ENCODE results near the gene DGCR6L.
"Not testable (repeated sequence)": the region's sequence is repeated elsewhere in the genome, so short reads cannot be mapped to it uniquely, and the experiment has no call there.

Gene DGCR6L

GRCh38 chr22:20324139-20324516 lies 4.3 kb upstream of the DGCR6L start:
- no peak for DNase-seq

DNA sequence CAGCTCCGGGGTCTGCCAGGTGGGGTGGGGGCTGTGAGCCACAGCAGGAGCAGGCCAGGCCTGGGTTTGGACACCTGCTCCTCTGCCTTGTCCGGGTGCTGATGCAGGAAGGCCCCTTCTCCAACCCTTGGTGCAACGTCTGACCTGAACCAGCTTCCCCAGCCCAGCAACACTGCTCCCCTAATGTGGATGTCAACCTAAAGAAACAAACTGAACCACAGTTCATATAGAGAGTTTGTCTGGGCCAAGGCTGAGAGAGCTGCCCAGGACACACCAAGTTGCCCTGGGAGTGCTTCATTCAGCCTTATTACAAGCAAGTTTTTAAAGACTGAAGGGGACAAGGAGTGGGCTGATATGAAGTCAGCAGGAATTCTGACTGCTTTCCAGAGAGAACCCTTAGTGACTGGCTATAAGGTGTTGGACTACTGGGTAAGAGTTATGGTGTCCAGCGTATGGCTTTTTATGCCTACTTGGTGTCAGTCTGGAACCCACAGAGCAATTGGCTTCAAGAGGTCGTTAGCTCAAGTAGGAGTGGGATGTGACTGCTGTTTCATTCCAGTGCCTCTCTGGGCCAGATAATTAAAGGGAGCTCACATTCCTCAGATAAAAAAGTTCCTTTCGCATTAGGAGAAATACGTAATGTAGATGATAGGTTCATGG lies 1.8 kb upstream of the DGCR6L start:
- not testable (repeated sequence) for DNase-seq

DNA sequence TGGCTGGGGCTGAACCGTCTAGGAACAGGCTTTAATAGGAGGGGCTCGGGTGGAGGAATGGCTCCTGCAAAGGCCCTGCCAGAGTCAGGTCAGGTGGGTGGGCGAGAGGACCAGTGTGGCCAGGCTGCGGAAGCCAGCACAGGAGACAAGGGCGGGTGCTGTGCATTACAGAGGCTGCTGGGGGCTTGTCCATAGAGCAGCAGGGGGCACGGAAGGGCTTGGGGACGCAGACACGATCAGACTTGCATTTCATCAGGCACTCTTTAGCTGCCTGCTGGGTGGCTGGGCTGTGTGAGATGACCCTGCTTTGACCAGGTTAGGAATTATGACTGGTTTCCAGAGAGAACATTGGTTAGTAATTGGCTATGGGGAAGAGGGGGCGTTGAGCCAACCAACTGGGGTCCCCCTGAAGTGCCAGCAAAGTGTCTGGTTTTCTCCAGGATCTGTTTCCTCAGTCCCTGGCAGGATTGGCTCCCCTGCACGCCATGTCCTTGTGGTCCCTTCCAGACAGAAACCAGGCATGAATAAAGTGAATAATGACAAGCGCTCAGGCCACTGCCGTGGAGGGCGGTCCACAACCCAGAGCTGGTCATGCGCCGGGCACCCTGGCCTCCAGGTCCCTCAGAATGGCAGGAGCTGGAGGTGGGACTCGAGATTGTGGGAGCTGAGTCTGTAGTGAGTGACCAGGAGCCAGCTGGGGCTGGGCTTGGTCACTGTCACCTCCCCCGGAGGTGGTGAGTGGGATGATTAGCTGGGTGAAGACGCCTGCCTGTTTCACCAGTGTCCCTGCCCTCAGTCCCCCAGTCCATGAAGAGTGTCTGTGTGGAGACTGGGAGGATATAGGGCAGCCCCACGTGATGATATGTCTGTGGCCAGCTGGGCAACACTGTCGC lies 1.0 kb upstream of the DGCR6L start:
- DNase-seq: not testable (repeated sequence)

DNA sequence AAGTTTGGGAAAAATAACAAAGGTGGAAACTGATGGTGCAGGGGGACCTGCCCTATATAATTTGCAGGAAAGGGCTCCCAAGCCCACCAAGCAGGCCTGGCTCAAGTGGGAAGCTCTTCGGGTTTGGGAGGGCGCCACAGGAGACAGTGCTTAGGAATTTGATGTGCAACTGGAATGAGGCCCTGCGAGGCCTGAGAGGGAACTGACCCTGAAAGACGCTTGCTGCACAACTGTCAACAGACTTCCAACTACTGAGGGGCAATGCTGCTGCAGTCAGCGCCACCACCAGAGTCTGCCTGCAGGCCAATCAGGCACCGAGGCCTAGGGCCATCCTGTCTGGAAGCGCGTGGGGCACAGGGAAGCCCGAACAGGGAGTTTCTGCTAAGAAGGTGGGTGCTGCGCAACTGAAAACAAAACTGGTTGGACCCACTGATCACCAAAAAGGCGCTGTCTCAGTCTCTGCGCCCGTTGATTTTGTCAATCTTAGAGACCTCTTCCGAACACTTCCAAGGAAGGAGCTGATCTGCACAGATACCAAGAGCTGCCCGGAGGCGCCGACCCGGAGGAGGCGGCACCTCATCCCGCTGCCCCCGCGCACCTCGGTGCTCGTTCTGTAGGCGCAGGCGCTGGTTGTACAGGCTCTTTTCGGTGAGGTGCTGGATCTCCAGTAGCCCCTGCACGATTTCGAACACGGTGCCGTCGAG lies 667 bp downstream of the DGCR6L start:
- DNase-seq: no peak

GRCh38 chr22:20318043-20318688 lies 1.7 kb downstream of the DGCR6L start:
- DNase-seq: not testable (repeated sequence)

DNA sequence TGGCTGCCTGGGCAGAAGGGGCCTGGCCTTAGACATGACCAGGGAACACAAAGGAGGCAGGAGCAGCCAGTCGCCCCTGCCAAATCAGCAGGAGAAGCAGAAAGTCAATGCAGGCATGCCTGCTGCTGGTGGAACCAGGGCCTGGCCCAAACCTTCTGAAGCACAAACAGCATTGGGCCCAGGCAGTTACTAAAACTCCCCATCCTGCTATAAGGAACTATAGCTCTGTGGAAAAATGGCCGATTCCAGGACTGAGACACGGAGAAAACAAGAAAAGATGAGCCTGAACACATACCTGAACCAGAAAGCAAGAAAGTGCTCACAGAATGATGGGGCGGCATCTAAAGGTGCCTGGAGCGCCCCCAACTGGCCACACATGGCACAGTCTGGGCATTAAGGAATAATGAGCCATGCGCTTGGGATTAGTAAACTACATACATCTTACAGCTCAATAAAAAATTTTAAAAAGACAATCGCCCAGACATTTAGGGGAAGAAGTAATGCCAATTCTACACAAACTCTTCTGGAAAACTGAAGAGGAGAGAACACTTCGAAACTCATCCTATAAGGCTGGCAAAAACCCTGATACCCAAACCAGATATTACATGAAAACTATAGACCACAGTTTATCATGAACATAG lies 2.3 kb downstream of the DGCR6L start:
- not testable (repeated sequence) for DNase-seq

DNA sequence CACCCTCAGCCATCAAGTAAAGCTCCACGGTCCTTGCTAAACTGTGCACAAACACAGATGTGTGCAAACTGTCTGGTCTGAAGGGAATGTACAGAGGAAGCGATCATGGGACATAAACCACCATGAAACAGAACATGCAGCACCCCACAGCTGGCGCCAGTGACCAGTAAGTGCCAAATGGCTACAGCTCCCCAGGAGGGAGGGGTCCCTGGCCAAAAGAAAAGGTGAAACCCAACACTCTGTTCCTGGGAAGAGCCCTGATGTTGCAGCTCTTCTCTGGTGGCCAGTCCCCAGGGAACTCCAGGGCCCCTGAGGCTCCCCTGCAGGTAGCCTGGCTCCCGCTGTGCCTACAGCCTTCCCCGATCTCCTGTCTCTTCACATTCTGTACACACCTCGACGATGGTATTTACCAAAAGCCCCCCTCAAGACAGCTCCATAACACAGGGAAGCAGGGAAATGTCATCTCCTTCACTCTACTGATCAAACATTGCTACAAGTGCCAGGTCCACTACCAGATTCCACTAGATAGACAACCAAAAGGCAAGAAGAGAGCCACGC lies 2.9 kb downstream of the DGCR6L start:
- no peak for DNase-seq

DNA sequence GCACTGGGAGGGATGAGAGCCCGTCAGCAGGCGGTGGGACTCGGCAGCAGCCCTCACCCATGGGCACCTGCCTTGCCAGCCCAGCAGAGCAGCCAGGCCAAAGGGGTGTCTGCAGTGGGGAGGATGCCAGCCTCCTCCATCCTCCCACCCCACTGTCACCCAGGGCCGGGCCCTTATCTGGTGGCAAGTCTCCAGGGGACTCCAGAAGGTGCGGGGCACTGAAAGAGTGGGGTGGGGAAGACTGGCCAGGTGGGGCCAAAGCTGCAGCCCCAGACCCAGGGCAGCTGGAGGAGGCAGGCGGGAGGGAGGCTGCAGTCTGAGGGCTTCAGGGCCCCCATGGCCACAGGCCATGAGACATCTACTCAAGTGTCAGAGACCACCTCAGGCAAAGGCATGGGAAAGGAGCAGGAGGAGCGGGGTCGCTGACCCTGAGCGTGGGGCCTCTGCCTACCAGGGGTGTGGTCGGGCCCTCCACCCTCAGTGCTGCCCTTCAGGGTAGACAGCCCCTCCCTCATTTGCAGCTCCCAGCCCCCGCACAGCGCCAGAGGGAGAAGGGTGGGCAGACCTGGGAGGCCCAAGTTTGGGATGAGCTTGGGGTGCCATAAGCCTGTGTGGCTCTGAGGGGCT lies 3.5 kb downstream of the DGCR6L start:
- no peak for DNase-seq

- DNase-seq: no peak
Measured at GRCh38 chr22:20315337-20316216, 4.3 kb downstream of the DGCR6L start.

DNA sequence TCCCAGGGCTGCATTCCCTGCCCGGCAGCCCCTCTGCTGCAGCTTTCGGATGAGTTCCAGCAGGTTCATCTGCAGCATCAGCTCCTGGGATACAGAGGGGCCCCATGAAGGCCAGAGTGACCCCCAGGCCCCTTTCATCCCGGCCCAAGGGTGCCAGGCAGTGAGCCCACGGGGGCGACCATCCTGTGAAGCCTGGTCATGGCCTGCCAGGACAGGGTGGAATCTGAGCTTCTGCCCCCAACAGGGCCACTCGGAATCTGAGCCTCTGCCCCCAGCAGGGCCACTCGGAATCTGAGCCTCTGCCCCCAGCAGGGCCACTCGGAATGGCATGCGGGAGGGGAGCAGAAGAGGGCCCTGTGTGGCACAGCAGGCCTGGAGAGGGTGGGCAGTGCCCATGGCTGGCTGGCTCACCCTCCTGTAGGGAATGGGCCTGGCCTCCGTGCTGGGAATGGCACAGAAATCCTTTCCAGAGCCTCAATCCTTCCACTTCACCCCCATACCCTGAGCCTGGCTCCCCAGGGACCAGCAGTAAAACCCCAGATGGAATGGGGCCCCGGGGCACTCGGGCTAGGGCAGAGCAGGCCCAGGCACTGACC lies 5.0 kb downstream of the DGCR6L start:
- DNase-seq: not testable (repeated sequence)

DNA sequence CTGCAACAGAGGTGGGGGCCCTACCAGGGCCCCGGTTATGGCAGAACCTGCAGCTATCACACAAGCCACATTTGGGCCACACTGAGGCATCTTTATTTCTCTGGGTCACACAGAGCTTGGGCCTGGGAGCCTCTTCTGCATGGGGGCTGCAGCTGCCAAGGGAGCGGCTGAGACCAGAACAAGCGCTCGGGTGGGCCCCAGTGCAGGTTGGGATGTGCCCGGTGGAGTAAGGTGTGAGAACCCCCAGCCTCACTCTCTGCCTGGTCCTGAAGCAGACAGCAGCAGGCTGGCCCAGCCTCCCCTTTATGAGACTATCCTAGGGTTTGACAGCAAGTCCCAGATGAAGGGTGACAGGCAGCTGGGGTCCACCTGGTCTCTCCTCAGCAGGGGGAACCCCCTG lies 5.7 kb downstream of the DGCR6L start:
- not testable (repeated sequence) for DNase-seq

DNA sequence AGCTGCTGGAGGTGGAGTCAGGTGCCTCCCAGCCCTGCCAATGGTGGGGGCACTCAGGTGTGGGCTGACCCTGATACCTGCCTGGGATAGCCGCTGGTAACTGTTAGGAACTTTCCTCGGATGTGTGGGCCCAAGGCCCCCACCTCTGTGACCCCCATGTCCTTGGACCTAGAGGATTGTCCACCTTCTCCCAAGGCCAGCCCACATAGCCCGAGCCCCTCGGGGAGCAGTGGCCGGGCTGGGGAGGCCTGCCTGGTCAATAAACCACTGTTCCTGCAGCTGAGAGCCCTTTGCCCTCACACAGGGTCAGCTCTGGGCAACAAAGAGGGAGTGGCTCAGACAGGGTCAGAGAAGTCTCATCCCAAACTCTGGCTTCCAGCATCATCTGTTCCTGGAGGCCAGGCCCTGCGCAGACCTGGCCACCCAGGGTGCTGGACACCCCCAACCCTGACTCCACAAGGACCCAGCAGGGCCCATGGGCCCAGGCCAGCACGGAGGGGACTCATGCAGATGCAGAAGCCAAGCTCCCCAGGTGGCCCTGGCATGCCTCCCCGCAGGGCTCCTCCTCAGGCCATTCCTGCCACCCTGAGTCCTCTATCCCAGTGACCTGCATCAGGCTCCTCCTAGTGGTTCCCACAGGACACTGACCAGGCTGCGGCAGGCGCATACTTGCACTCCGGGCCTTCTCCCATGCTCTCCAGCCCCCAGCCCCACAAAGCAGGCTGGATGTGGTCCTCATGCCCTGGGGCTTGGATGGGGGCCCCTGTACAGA lies 6.4 kb downstream of the DGCR6L start:
- not testable (repeated sequence) for DNase-seq

DNA sequence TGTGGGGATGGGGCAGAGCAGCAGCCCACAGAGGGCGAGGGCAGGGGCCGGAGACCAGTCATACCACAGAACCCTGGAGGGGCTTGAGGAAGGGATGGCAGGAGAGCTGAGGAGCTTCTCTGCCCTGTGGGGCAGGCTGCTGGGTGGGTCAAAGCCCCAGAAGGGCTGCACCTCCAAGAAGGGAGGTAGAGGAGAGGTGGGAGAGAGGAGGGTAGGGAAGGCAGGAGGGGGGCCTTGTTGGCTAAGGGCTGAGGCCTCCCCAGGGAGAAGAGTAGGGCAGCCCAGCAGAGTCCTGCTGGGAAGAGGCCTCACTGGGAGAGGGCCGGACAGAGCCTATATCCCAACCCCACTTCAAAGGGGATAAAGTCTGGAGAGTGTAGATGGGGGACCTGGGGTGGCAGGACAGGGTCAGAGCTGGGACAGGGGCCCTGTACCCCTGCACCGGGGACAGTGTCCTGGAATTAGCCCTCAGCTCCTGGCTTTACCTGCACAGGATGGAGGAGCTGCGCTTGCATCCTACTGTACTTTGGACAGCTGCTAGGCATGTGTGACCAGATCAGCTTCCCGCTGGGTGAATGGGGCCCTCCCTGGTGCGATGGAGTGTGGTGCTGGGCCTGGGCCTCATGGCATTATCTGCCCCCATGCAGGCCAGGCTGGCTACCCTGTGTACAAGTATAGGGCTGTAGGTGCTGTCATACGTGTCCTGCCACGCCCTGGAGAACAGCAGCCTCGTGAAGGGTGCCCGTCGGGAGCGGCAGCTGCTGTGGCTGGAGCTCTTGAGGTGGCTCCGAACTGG lies 7.3 kb downstream of the DGCR6L start:
- DNase-seq: no peak

- DNase-seq: not testable (repeated sequence)
Measured at GRCh38 chr22:20311249-20312062, 8.4 kb downstream of the DGCR6L start.

GRCh38 chr22:20310773-20311172 lies 9.1 kb downstream of the DGCR6L start:
- DNase-seq: not testable (repeated sequence)

DNA sequence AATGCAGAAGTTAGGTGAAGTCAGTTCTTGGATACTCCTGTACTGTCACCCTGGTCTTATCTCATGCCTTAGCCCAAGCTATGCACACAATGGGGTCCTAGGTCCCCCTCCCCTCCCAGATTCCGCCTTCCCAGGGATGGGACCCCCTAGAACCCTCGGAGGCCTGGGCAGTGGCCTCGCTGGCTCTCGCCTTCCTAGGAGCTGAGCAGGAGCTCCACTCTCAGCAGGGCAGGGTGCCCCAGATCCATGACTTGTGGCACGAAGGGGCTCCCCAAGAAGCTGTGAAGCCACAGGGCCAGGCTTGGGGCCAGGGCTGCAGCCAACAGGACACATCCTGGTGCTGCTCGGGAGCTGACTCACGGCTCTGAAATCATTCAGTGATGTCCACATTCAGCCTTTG lies 9.7 kb downstream of the DGCR6L start:
- not testable (repeated sequence) for DNase-seq

DNA sequence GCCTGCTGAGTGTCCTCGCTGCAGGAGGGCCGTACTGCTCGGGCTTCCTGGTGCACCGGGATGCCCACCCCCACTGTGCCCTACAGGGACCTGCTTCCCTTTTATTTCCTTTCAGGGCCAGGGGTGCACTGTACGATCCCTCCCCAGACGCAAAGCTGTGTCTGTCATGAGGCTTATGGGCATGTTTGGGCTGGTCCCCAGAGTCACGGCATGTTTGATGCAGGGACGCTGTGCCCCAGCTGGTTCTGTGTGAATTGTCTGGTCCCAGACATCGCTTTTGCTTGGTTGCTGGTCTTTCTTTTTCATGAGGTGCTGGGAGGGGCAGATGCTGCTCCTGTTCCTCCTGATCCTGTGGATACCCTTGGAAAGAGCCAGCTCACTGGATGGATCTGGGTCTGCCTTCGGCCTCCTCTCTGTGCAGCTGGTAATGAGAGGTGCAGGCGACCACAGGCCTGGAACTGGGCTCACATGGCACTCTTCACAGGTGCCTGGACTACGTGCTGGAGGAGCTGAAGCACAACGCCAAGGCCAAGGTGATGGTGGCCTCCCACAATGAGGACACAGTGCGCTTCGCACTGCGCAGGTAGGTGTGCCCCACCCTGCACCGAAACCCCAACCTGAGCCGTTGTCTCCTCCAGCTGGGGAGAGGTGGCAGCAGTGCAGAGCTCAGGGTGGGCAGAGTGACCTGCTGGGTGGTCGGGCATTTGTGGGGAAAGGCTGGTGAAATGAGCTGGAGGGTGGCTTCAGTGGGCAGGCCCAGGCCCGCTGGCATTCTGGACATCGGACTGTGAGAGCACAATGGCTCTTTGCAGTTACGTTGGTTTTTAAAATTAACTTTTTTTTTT lies 10.8 kb downstream of the DGCR6L start:
- DNase-seq: not testable (repeated sequence)
